IMR-90 (cell line): ENCODE measurements around the gene KLC4.

Experiments
- CTCF ChIP-seq: conservative IDR thresholded peaks from 2 replicates; pipeline ENCODE4 v1.5.1; 2012; ENCODE audit warnings: mild to moderate bottlenecking, low read depth, low read length, improper control_type of control experiment
- FOS ChIP-seq: fragments of 150-350 bp; IDR thresholded peaks from 2 replicates; pipeline ENCODE4 v1.6.1; 2016; ENCODE audit warnings: low read depth, low read length
- MAZ ChIP-seq: IDR thresholded peaks from 2 replicates; pipeline ENCODE4 v1.6.1; 2012; ENCODE audit warnings: low read depth, mild to moderate bottlenecking, low read length, improper control_type of control experiment, moderate library complexity, borderline replicate concordance
- MXI1 ChIP-seq: IDR thresholded peaks from 2 replicates; pipeline ENCODE4 v1.6.1; 2012; ENCODE audit warnings: low read depth, mild to moderate bottlenecking, low read length, moderate library complexity, borderline replicate concordance
- POLR2A ChIP-seq: IDR thresholded peaks from 2 replicates; pipeline ENCODE4 v1.6.1; 2012; ENCODE audit warnings: mild to moderate bottlenecking, low read depth, low read length
- RAD21 ChIP-seq: IDR thresholded peaks from 2 replicates; pipeline ENCODE4 v1.6.1; 2012; ENCODE audit warnings: low read length, improper control_type of control experiment
- RFX5 ChIP-seq: IDR thresholded peaks from 2 replicates; pipeline ENCODE4 v1.8.0; 2012; ENCODE audit warnings: low read depth, mild to moderate bottlenecking, low read length, moderate library complexity

GRCh38 chr6:43078691-43079090 lies 19.3 kb downstream of the KLC4 start:
- TF ChIP-seq CTCF, result no peak
- 0 out of 2 replicates have a peak, but pooled peaks have one; percentile 10 for TF ChIP-seq MAZ
- no peak for TF ChIP-seq RFX5
- no peak for TF ChIP-seq RAD21
- no peak for TF ChIP-seq POLR2A
- TF ChIP-seq MXI1, result no peak
- no peak for TF ChIP-seq FOS
